Stimulated activated CD4-positive, alpha-beta T cell treated with anti-CD3 and anti-CD28 coated beads, Interleukin-15, amount 100 ng/mL, for 24 hours (primary cell): ENCODE data around the gene SLITRK4.

Experiments used
- DNase-seq: peaks from one replicate; pipeline ENCODE4 v3.0.0-alpha.2; 2020

SLITRK4 gene

DNA sequence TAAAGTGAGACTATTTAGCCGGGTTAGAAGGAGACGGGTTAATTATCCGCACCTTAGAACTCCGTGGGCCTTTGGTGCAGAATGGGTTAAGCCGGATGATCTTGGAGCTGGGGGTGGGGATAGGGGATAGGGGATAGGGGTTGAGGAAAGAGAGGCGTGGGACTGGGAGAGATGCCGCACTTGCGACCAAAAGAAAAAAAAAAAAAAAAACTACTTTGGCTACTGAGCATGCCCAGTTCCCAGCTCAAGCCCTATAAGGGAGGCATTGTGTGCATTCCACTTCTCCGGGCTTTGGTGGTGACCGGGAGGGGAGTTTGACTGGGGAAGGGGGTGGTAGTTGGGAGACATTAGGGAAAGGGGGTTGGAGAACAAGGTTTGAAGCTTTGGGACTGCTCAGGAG lies at the start of gene SLITRK4:
TSS of gene SLITRK4 (minus strand) at position 187 of the 400 bp plus-strand sequence. CDS start 4,993 bp downstream, outside the sequence.
- DNase-seq: no peak

- no peak for DNase-seq
Observed at GRCh38 chrX:143683486-143683885, 47.6 kb upstream of the SLITRK4 start.

DNA sequence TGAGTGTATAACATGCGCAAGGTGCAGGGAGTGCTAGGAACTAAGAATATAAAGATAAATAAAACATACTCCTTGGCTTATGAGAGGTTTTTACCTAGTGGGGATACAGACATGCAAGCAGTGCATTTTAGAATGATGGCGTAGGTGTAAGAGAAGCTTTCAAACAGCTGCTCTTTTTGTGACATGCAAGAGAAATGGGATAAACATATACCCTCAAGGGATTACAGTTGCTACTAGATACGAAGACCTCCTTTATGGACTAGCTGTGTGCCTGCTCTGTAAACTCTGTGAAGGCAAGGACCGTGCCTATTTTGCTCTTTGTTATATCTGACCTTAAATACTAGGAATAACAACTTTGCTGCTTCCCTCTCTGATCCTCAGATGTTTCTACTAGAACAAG lies 39.0 kb upstream of the SLITRK4 start:
- no peak for DNase-seq

- no peak for DNase-seq
Observed at GRCh38 chrX:143669395-143669794, 33.5 kb upstream of the SLITRK4 start.

- no peak for DNase-seq
Observed at GRCh38 chrX:143664302-143664701, 28.4 kb upstream of the SLITRK4 start.

- no peak for DNase-seq
Observed at GRCh38 chrX:143663755-143664154, 27.9 kb upstream of the SLITRK4 start.

GRCh38 chrX:143661286-143661685 lies 25.4 kb upstream of the SLITRK4 start:
- DNase-seq: no peak

DNA sequence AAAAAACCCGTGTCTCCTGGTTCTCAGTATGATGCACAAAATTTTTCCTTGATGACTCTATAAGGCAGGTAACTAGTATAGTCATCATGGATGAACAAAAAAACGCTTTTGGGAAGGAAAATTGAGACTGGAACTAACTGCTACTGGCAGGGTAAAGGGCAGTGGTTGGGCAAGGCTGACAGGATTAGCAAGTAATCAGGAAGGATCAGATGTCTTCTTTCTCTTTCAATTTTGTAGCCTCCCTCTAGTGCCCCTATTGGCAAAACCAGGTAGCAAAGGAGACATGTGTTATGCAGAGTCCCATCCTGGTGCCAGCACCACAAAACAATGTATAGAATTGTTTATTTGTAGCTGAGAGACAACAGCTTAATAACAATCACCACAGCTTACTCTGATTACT lies 12.8 kb upstream of the SLITRK4 start:
- DNase-seq: no peak

DNA sequence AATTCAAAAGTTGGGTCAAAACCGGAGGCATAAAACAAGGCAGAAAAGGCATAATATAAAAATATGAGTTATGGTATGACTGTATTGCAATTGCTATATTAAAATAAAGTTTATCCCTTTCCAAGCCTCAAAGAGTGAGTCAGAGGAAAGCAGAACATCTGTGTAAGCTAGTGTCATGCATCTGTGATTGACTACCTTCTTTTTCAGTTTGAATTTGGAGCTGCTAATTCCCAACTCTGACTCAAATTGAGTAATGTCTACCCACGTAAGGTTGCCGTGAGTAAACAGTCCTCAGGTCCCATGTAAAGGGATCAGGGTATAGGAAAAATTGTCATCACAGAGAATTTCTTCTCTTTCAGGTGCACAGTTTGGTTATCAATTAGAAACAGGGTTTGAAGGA lies 6.5 kb upstream of the SLITRK4 start:
- DNase-seq: no peak

DNA sequence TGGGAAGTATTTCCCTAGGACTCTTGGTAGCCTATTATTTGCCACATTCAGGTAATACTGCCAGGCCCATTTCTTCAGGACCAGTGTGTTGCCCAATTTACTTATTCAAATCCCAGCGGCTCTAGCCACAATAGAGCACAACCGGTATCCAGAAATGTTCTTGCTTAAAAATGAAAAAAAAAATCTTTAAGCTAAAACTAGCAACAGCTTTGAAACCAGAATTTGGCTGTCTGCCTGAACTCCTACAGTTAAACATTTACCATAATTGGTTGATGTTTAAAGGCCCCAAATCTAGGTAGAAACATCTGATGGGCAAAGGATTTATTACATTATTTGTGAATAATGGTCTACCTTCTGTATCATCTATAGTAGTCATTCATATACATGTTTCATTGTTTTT lies 930 bp upstream of the SLITRK4 start:
- DNase-seq: no peak

- DNase-seq: no peak
Observed at GRCh38 chrX:143634663-143635455, 1.0 kb downstream of the SLITRK4 start.

DNA sequence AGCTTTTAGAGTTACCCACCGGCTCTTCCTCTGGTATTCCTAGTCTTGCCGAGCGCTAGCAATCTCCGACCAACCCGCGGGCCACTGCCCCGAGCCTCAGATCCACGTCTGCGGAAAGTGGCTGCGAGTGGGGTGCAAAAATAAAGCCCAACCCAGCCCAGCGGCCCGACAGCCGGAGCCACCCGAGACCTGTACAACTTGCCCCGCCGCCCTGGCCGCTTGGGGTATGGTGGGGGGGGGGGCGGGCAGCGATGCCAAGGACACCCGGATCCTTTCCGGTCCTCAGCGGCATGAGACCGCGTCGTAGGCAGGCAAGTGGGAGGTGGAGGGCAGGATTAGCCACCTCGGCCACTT lies 1.6 kb downstream of the SLITRK4 start:
- DNase-seq: no peak

GRCh38 chrX:143633461-143634308 lies 2.2 kb downstream of the SLITRK4 start:
- no peak for DNase-seq

DNA sequence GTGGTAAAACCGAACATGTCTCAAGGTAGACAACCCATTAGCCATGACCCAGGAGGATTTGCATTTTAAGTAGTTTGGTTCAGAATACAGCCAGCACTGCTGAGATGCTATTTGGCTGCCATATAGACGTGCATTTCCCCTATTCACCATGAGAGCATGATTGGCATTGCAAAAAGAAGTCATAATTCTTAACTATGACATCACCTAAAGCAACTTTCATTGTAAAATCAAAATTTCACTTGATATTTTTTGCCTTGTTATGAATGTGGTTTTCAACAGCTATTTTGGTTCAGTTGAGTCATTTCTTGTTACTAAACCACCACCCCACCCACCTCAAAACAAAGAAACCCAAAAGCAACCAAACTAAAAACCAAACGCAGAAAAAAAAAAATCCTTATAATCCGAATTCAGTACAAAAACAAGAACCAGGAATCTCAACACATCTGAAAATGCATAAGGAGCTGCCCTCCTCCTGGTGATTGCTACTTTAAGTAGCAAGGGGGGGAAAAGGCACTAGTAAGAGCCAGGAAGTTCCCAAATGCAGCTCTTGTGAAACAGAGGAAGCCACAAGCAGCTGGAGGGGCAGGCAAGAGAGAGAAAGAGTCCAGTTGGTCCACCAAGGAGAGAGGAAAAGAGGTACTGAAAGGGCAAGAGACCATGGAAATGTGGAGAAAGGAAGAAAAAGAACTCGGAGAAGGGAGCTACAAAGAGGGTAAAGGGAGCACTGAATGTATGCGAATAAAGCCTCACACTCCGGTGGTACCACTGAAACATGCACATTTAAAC lies 3.1 kb downstream of the SLITRK4 start:
- no peak for DNase-seq

GRCh38 chrX:143623657-143624056 lies 12.2 kb downstream of the SLITRK4 start:
- DNase-seq: no peak

- DNase-seq: no peak
Observed at GRCh38 chrX:143621276-143621675, 14.6 kb downstream of the SLITRK4 start.

DNA sequence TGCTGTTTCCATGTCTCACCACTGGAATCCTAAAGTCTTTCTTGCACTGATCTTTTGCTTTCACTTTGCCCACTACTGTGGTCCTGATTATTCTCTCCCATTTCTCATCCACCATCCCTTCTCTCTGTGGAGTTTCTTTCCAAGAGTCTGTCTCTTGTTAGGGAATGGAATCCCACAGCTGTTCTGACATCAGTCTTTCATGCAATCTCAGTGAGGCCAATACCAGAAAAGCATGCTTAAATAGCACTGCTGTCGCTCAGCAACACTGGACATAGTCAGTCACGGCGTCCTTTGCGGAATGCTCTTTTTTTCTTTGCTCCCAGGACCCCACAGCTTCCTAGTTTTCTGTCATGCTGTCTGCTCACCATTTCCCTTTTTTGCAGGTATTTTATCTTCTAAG lies 20.1 kb downstream of the SLITRK4 start:
- no peak for DNase-seq

- DNase-seq: no peak
Observed at GRCh38 chrX:143601809-143602208, 34.1 kb downstream of the SLITRK4 start.

DNA sequence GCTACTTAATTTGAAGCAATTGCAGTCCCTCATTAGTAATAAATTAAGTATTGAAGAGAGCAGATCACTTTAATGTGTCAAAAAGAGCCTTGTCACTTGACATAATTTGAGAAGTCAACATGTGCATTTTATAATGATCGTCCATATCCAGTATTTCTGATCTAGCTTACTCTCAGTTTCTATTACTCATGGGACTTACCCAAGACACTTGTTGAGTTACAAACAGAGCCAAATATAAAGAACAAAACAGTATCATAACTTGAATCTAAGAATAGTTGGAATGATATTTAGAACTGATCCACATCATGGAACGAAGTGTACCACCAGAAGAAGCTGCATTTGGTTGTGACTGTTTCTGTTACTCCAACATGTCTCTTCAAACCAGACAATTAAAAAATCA lies 54.7 kb downstream of the SLITRK4 start:
- DNase-seq: no peak

- DNase-seq: no peak
Observed at GRCh38 chrX:143580266-143580665, 55.6 kb downstream of the SLITRK4 start.
